Liver (tissue), 9 donors: ENCODE measurements around the gene THSD7B. TPM values are rescaled to one million over a fixed set of nuclear protein-coding genes. Genes with fewer than 3 reads are reported as not detected.

ENCODE experiments used
- DNase-seq: peaks from one replicate; pipeline ENCODE4 v3.0.0-alpha.2; 2017; ENCODE audit warnings: low spot score
- H3K27ac ChIP-seq, 2 donors: one replicate each; pipeline ENCODE4 v1.7.0; 2013; ENCODE audit warnings: inconsistent platforms in 2 of 2, low read length in 2 of 2, control low read depth in 1 of 2, low read depth in 1 of 2, mild to moderate bottlenecking in 1 of 2
- H3K27me3 ChIP-seq, 4 donors: one replicate each; pipeline versions ENCODE4 v1.6.1 to v1.7.0; 2013; ENCODE audit warnings: low read length in 3 of 4, inconsistent platforms in 1 of 4, mild to moderate bottlenecking in 1 of 4, moderate library complexity in 1 of 4; ENCODE audit not compliant: control insufficient read depth in 4 of 4, insufficient read depth in 4 of 4
- H3K36me3 ChIP-seq, 4 donors: one replicate each; pipeline versions ENCODE4 v1.6.1 to v1.7.0; 2013; ENCODE audit warnings: low read length in 3 of 4, mild to moderate bottlenecking in 3 of 4, low read depth in 1 of 4, moderate library complexity in 1 of 4; ENCODE audit not compliant: control insufficient read depth in 4 of 4, insufficient read depth in 3 of 4
- H3K4me1 ChIP-seq, 4 donors: one replicate each; pipeline versions ENCODE4 v1.6.1 to v1.7.0; 2013; ENCODE audit warnings: low read length in 3 of 4, mild to moderate bottlenecking in 3 of 4, moderate library complexity in 1 of 4; ENCODE audit not compliant: control insufficient read depth in 4 of 4, insufficient read depth in 4 of 4
- H3K4me3 ChIP-seq, 3 donors: one replicate each; pipeline versions ENCODE4 v1.6.1 to v1.7.0; 2013; ENCODE audit warnings: low read length in 3 of 3, control low read depth in 1 of 3, low read depth in 1 of 3, mild to moderate bottlenecking in 1 of 3
- H3K9ac ChIP-seq, 2 donors: one replicate each; pipeline ENCODE4 v1.7.0; 2013; ENCODE audit warnings: low read length in 2 of 2, mild to moderate bottlenecking in 2 of 2, moderate library complexity in 2 of 2, control low read depth in 1 of 2, low read depth in 1 of 2
- H3K9me3 ChIP-seq, 4 donors: one replicate each; pipeline versions ENCODE4 v1.6.1 to v1.7.0; 2013; ENCODE audit warnings: low read length in 3 of 4; ENCODE audit not compliant: control insufficient read depth in 4 of 4
- EGR1 ChIP-seq, 2 donors: IDR thresholded peaks; 2 replicates each; pipeline ENCODE4 v1.6.1; 2016 to 2018; ENCODE audit warnings: antibody characterized with exemption in 2 of 2, low read depth in 2 of 2
- FOXA1 ChIP-seq: IDR thresholded peaks from 2 replicates; pipeline ENCODE4 v1.6.1; 2016; ENCODE audit warnings: antibody characterized with exemption
- FOXA2 ChIP-seq: IDR thresholded peaks from 2 replicates; pipeline ENCODE4 v1.6.1; 2016; ENCODE audit warnings: antibody characterized with exemption
- GABPA ChIP-seq, 2 donors: IDR thresholded peaks in 1 of 2; conservative IDR thresholded peaks in 1 of 2; 2 replicates each; pipeline ENCODE4 v1.6.1; 2016; ENCODE audit warnings: antibody characterized with exemption in 2 of 2, mild to moderate bottlenecking in 1 of 2, moderate library complexity in 1 of 2
- HNF4A ChIP-seq, 2 donors: conservative IDR thresholded peaks; 2 replicates each; pipeline ENCODE4 v1.6.1; 2016; ENCODE audit warnings: antibody characterized with exemption in 2 of 2, mild to moderate bottlenecking in 2 of 2
- HNF4G ChIP-seq: IDR thresholded peaks from 2 replicates; pipeline ENCODE4 v1.6.1; 2016; ENCODE audit warnings: antibody characterized with exemption
- JUND ChIP-seq, 2 donors: IDR thresholded peaks; 2 replicates each; pipeline ENCODE4 v1.6.1; 2016; ENCODE audit warnings: antibody characterized with exemption in 2 of 2
- NR2F2 ChIP-seq: IDR thresholded peaks from 2 replicates; pipeline ENCODE4 v1.6.1; 2016; ENCODE audit warnings: antibody characterized with exemption
- RAD21 ChIP-seq, 2 donors: IDR thresholded peaks; 2 replicates each; pipeline ENCODE4 v1.6.1; 2016; ENCODE audit warnings: antibody characterized with exemption in 2 of 2, mild to moderate bottlenecking in 2 of 2
- RXRA ChIP-seq, 2 donors: IDR thresholded peaks; 2 replicates each; pipeline ENCODE4 v1.6.1; 2017 to 2018; ENCODE audit warnings: antibody characterized with exemption in 2 of 2, mild to moderate bottlenecking in 1 of 2
- SP1 ChIP-seq: IDR thresholded peaks from 2 replicates; pipeline ENCODE4 v1.6.1; 2018; ENCODE audit warnings: antibody characterized with exemption, mild to moderate bottlenecking
- TAF1 ChIP-seq: conservative IDR thresholded peaks from 2 replicates; pipeline ENCODE4 v1.6.1; 2016; ENCODE audit warnings: antibody characterized with exemption, mild to moderate bottlenecking
- YY1 ChIP-seq: IDR thresholded peaks from 2 replicates; pipeline ENCODE4 v1.6.1; 2016; ENCODE audit warnings: antibody characterized with exemption, mild to moderate bottlenecking
- WGBS: extraction: QIAGEN DNeasy Blood & Tissue Kit; methylation state at CpG from one replicate; pipeline ENCODE4 v1.1.7; 2013; 5-methylcytosine and 5-hydroxymethylcytosine counted together
- polyA plus RNA-seq, 2 donors: library from polyadenylated mRNA; stranded (reverse) in 1 of 2; unstranded in 1 of 2; fragments of 200-250 nt in 1 of 2; fragments of >200 nt in 1 of 2; fragmentation: Nextera tagmentation in 1 of 2; extraction: Ambion mirVana in 1 of 2; gene quantifications; one replicate each; pipeline versions ENCODE4 v1.2.1 to v1.2.3, GENCODE V29; 2013 to 2015
- total RNA-seq, 2 donors: library from RNA; depleted of rRNA; stranded (reverse); fragments of >200 nt; gene quantifications; one replicate each; pipeline ENCODE4 v1.2.3, GENCODE V29; 2014
- TF ChIP-seq, protein P1 (sequence below): IDR thresholded peaks from 2 replicates; pipeline ENCODE4 v1.6.1; 2016; ENCODE audit warnings: antibody characterized with exemption
- TF ChIP-seq, protein P2 (sequence below): IDR thresholded peaks from 2 replicates; pipeline ENCODE4 v1.6.1; 2016; ENCODE audit warnings: antibody characterized with exemption
- TF ChIP-seq, protein P3 (sequence below): IDR thresholded peaks from 2 replicates; pipeline ENCODE4 v1.6.1; 2016; ENCODE audit warnings: antibody characterized with exemption
- TF ChIP-seq, protein P4 (sequence below): fragments of 150-350 bp; IDR thresholded peaks from 2 replicates; pipeline ENCODE4 v1.5.1; 2017; ENCODE audit warnings: improper control_type of control experiment, low read depth, low read length; ENCODE audit not compliant: missing input control
- TF ChIP-seq, protein P5 (sequence below): IDR thresholded peaks from 2 replicates; pipeline ENCODE4 v1.6.1; 2016; ENCODE audit warnings: antibody characterized with exemption, mild to moderate bottlenecking
- donor health status: healthy.
- donor health status: healthy.
- donor health status: healthy.
- donor health status: healthy.
- donor health status: healthy.

THSD7B gene
- total and polyA plus RNA-seq, 4 donors, result 0.01 to 0.75 (median 0.42) TPM; not detected in 1

DNA sequence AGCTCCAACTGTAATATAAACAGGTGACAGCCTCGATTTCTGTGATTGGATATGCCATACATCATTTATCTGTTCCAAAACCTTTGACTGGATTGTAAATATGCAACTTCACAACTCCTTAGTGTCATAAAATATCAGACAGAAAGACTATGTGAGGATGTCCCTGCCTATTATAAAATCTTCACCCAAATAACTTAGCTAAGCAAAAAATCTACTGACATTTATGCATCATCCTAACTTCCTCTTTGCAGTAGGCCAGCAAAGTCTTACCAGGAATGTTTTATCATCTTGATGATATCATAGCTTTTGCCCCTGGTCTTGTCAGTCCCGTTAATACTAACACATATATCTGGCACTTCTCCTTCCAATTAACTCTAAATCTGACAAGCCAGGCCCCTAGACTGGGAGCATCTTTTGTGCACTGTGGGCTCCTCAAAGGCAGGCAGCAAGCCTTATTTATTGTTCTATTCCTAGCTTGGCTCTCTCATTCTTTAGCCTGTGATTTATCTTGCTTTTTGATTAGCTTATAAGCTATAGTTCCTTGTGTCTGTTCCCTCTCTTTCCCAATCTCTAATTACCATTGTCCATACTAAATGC, 842.5 kb downstream of the THSD7B start:
- Histone ChIP-seq H3K27me3 (no peaks in the 10 kb centered on the region), H3K9ac (no peak overlapping the region), H3K4me3 (no peak overlapping the region), H3K4me1 (no peaks in the 10 kb centered on the region), H3K36me3 (no peaks in the 10 kb centered on the region), H3K27ac (no peak overlapping the region), H3K9me3 (no peaks in the 10 kb centered on the region)
- TF ChIP-seq, protein P1, sequence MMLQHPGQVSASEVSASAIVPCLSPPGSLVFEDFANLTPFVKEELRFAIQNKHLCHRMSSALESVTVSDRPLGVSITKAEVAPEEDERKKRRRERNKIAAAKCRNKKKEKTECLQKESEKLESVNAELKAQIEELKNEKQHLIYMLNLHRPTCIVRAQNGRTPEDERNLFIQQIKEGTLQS, result no peak
- no peak for TF ChIP-seq GABPA (IDR thresholded peaks at IDR 0.05 in 1 of 2, conservative IDR thresholded peaks at IDR 0.05 in 1 of 2)
- TF ChIP-seq, protein P2, sequence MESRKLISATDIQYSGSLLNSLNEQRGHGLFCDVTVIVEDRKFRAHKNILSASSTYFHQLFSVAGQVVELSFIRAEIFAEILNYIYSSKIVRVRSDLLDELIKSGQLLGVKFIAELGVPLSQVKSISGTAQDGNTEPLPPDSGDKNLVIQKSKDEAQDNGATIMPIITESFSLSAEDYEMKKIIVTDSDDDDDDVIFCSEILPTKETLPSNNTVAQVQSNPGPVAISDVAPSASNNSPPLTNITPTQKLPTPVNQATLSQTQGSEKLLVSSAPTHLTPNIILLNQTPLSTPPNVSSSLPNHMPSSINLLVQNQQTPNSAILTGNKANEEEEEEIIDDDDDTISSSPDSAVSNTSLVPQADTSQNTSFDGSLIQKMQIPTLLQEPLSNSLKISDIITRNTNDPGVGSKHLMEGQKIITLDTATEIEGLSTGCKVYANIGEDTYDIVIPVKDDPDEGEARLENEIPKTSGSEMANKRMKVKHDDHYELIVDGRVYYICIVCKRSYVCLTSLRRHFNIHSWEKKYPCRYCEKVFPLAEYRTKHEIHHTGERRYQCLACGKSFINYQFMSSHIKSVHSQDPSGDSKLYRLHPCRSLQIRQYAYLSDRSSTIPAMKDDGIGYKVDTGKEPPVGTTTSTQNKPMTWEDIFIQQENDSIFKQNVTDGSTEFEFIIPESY, result no peak
- no peak for TF ChIP-seq NR2F2
- TF ChIP-seq, protein P3, sequence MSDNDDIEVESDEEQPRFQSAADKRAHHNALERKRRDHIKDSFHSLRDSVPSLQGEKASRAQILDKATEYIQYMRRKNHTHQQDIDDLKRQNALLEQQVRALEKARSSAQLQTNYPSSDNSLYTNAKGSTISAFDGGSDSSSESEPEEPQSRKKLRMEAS, result no peak
- no peak for TF ChIP-seq TAF1
- no peak for TF ChIP-seq HNF4A (conservative IDR thresholded peaks at IDR 0.05)
- TF ChIP-seq, protein P4, sequence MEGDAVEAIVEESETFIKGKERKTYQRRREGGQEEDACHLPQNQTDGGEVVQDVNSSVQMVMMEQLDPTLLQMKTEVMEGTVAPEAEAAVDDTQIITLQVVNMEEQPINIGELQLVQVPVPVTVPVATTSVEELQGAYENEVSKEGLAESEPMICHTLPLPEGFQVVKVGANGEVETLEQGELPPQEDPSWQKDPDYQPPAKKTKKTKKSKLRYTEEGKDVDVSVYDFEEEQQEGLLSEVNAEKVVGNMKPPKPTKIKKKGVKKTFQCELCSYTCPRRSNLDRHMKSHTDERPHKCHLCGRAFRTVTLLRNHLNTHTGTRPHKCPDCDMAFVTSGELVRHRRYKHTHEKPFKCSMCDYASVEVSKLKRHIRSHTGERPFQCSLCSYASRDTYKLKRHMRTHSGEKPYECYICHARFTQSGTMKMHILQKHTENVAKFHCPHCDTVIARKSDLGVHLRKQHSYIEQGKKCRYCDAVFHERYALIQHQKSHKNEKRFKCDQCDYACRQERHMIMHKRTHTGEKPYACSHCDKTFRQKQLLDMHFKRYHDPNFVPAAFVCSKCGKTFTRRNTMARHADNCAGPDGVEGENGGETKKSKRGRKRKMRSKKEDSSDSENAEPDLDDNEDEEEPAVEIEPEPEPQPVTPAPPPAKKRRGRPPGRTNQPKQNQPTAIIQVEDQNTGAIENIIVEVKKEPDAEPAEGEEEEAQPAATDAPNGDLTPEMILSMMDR, result no peak
- no peak for TF ChIP-seq YY1
- TF ChIP-seq RAD21 (IDR thresholded peaks at IDR 0.05), result no peak
- no peak for TF ChIP-seq JUND (IDR thresholded peaks at IDR 0.05)
- TF ChIP-seq HNF4G, result no peak
- TF ChIP-seq RXRA (IDR thresholded peaks at IDR 0.05), result no peak
- TF ChIP-seq FOXA1, result no peak
- TF ChIP-seq FOXA2, result no peak
- no peak for TF ChIP-seq SP1
- TF ChIP-seq EGR1 (IDR thresholded peaks at IDR 0.05; ENCODE audit: low read depth in 2 of 2), result no peak
- TF ChIP-seq, protein P5, sequence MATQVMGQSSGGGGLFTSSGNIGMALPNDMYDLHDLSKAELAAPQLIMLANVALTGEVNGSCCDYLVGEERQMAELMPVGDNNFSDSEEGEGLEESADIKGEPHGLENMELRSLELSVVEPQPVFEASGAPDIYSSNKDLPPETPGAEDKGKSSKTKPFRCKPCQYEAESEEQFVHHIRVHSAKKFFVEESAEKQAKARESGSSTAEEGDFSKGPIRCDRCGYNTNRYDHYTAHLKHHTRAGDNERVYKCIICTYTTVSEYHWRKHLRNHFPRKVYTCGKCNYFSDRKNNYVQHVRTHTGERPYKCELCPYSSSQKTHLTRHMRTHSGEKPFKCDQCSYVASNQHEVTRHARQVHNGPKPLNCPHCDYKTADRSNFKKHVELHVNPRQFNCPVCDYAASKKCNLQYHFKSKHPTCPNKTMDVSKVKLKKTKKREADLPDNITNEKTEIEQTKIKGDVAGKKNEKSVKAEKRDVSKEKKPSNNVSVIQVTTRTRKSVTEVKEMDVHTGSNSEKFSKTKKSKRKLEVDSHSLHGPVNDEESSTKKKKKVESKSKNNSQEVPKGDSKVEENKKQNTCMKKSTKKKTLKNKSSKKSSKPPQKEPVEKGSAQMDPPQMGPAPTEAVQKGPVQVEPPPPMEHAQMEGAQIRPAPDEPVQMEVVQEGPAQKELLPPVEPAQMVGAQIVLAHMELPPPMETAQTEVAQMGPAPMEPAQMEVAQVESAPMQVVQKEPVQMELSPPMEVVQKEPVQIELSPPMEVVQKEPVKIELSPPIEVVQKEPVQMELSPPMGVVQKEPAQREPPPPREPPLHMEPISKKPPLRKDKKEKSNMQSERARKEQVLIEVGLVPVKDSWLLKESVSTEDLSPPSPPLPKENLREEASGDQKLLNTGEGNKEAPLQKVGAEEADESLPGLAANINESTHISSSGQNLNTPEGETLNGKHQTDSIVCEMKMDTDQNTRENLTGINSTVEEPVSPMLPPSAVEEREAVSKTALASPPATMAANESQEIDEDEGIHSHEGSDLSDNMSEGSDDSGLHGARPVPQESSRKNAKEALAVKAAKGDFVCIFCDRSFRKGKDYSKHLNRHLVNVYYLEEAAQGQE, result no peak
- DNase-seq, result no peak
- WGBS, result 34% methylated on average over 2 of the region's 2 CpGs
